NCI-H187 treated with DMSO at 0.1 percent for 48 hours (cell line): ENCODE measurements around the gene MMP24.
"Not testable (repeated sequence)": the region's sequence is repeated elsewhere in the genome, so short reads cannot be mapped to it uniquely, and the experiment has no call there.

Source experiments
- DNase-seq: peaks from one replicate; lab custom pipeline; 2025; lab: John Stamatoyannopoulos, UW

MMP24 gene

DNA sequence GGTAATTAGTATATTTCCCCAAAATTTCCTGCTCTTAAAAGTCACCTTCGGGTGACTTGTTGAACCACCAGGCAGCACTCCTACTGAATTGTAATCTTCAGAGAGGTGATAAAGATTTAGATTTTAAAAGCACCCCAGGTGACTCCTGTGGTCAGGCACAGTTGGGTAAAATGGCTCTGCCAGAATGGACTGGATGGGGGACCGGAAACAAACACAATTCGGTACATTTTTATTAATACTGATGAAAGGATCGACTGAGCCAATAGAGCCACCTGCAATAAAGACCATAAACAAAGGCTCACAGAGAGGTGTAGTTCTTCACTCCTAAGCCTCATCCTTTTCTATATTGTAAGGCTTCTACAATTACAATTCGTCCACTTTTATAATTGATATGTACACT, 85.3 kb downstream of the MMP24 start:
- DNase-seq = no peak

GRCh38 chr20:35312318-35312717, 85.8 kb downstream of the MMP24 start:
- DNase-seq = no peak

DNA sequence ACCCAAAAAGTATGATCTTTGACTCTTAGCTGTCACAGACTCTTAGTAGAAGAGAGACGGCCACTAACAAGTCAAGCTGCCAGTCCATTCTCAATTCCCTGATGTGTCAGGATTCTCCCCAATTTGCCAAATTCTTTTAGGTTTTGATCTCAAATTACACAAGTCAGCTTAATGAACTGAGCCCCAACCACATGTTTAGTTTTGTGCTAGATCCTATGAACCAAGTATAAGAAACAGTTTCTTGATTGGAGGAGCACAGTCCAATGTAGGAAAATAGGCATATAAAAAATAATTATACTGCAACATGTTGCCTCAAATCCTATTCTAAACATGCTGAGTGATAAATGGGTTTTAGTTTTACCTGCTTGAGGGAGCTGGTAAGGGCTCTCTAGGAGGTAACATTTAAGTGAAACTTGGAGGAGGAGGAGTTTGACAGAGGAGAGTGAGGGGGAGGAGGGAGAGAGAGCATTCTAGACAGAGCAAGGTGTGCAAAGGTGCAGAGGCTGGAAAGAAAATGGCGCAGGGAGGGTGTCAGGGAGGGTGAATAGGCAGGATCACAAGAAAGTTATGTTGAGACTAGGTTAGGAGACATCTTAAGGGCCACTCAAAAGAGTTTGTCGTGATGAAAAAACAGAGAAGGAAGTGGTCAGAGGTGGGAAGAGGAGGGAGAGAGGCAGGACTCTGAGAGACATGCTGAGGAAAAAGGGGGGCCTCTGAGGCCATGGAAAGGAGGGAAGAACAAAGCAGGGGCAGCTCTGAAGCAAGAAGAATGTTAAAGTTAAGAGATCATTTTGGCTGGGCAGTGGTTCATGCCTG, 88.5 kb downstream of the MMP24 start:
- DNase-seq = no peak

DNA sequence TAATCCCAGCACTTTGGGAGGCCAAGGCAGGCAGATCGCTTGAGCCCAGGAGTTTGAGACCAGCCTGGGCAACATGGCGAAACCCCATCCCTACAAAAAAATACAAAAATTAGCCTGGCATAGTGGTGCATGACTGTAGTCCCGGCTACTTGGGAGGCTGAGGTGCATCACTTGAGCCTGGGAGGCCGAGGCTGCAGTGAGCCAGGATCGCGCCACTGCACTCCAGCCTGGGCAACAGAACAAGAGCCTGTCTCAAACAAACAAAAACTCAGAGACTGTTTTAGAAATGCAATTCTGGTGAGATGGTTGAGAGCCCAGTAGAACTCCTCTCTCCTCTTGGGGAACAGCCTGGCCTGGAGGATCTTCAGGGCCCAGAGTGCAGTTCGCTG, 89.1 kb downstream of the MMP24 start:
- DNase-seq = not testable (repeated sequence)

DNA sequence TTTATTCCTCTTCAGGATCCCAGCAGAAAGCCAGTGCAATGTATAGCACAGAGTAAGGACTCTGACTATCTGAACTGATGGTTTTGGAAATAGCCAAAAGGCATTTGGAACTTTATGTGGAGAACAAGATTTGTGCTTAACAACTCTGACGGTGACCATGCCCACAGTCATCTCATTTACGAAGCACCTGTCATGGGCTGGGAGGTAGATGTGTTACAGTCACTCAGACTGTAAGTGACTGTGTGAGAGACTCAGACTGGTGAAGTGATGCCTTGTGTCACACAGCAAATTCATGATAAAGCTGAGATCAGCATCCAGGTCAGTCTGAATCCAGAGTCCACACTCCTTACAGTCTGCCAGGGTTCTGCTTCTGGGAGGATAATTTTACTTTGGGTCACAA, 89.6 kb downstream of the MMP24 start:
- no peak for DNase-seq

GRCh38 chr20:35317416-35318210, 91.1 kb downstream of the MMP24 start:
- no peak for DNase-seq

- DNase-seq = no peak
Observed at GRCh38 chr20:35318502-35319157, 92.1 kb downstream of the MMP24 start.

DNA sequence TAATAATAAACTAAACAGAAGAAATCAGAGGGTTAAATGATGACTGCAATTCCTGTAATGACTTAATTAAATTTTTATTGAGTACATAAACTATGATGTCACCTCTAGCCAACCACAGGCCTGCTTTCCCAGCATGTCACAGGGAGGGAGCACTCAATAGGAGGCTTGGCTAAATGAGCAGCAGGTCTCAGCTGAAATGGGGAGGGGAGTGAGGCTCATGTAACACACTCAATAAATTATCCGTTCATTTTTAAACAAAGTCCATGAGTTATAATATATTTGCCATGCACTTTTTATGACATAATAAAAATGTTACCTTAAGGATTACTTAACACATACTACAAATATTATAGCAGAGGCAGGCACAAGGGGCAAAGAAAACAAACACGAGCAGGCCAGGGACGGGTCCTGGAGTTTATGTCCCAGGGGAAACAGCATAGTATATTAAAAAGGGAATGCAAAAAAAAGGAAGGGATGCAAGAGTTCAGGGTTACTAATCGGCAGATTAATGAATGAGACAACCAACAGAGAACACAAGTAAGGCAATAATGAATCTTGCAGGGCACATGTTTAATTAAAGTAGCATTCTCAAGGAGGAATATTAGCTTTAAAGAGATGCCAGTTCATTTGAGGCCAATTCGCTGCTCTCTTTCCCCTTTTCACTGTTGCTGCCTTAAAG, 92.8 kb downstream of the MMP24 start:
- DNase-seq = no peak

DNA sequence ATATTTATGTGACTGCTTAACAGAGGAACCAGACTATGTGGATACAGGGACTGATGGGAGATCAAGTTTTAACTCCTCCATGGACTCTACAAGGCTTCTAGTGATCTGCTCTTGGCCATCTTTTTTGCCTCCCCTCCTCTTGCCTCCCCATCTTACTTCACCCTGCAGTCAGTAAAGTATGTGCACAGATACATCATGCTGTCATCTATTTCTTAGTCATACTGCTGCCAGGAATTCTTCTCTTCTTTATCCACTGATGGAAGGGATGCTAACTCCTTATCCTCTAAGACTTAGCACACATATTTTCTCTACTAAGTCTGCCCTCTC, 93.3 kb downstream of the MMP24 start:
- no peak for DNase-seq

GRCh38 chr20:35320396-35321126, 94.1 kb downstream of the MMP24 start:
- no peak for DNase-seq

GRCh38 chr20:35325401-35325800, 98.9 kb downstream of the MMP24 start:
- no peak for DNase-seq

GRCh38 chr20:35326021-35326739, 99.7 kb downstream of the MMP24 start:
- DNase-seq = no peak
